IPS DF 6.9 (cell line): ENCODE measurements around the gene NOD2.

Experiments used
- DNase-seq: peaks from one replicate; pipeline ENCODE4 v3.0.0-alpha.2; 2013; ENCODE audit warnings: low read depth, low spot score
- H3K27ac ChIP-seq: one replicate; pipeline ENCODE4 v1.5.1; 2013; ENCODE audit warnings: low read length, control low read depth
- H3K27me3 ChIP-seq: 2 replicates; pipeline ENCODE4 v1.6.1; 2013; ENCODE audit warnings: mild to moderate bottlenecking, low read length; ENCODE audit not compliant: control insufficient read depth, insufficient read depth
- H3K36me3 ChIP-seq: 2 replicates; pipeline ENCODE4 v1.6.1; 2013; ENCODE audit warnings: low read length; ENCODE audit not compliant: control insufficient read depth, insufficient read depth
- H3K4me1 ChIP-seq: 2 replicates; pipeline ENCODE4 v1.6.1; 2013; ENCODE audit warnings: low read length; ENCODE audit not compliant: control insufficient read depth, insufficient read depth
- H3K4me3 ChIP-seq: 2 replicates; pipeline ENCODE4 v1.5.1; 2013; ENCODE audit warnings: mild to moderate bottlenecking, low read length
- H3K9me3 ChIP-seq: 2 replicates; pipeline ENCODE4 v1.6.1; 2013; ENCODE audit warnings: low read length, inconsistent platforms; ENCODE audit not compliant: control insufficient read depth, insufficient read depth
- WGBS: extraction: QIAGEN DNeasy Blood & Tissue Kit; methylation state at CpG from one replicate; pipeline ENCODE4 v1.1.7; 2013; ENCODE audit warnings: mixed read lengths, missing lambda C conversion rate; ENCODE audit not compliant: insufficient read length, insufficient coverage; 5-methylcytosine and 5-hydroxymethylcytosine counted together

NOD2 gene

GRCh38 chr16:50731130-50731988, 38.0 kb downstream of the NOD2 start:
- H3K27ac ChIP-seq: no peak overlapping the region
- no peaks in the 10 kb centered on the region for H3K36me3 ChIP-seq
- H3K27me3 ChIP-seq: no peaks in the 10 kb centered on the region
- H3K4me1 ChIP-seq: no peaks in the 10 kb centered on the region
- H3K9me3 ChIP-seq: no peaks in the 10 kb centered on the region
- DNase-seq: no peak
- no peak overlapping the region for H3K4me3 ChIP-seq
- WGBS: no CpG with 5 or more reads among the region's 6 CpGs

GRCh38 chr16:50731989-50732832, 38.8 kb downstream of the NOD2 start:
- no peaks in the 10 kb centered on the region for H3K9me3 ChIP-seq
- H3K4me3 ChIP-seq: no peak overlapping the region
- H3K4me1 ChIP-seq: no peaks in the 10 kb centered on the region
- no peaks in the 10 kb centered on the region for H3K36me3 ChIP-seq
- H3K27ac ChIP-seq: no peak overlapping the region
- H3K27me3 ChIP-seq: no peaks in the 10 kb centered on the region
- no peak for DNase-seq
- WGBS: no CpG with 5 or more reads among the region's 10 CpGs

GRCh38 chr16:50733468-50733867, 40.1 kb downstream of the NOD2 start:
- Histone ChIP-seq H3K4me1 (no peaks in the 10 kb centered on the region), H3K27ac (no peak overlapping the region)
- WGBS: no CpG with 5 or more reads among the region's 7 CpGs

GRCh38 chr16:50735629-50736122, 42.3 kb downstream of the NOD2 start:
- Histone ChIP-seq H3K27me3 (no peaks in the 10 kb centered on the region), H3K4me1 (no peaks in the 10 kb centered on the region), H3K27ac (no peak overlapping the region), H3K36me3 (no peaks in the 10 kb centered on the region), H3K9me3 (no peaks in the 10 kb centered on the region), H3K4me3 (no peak overlapping the region)
- no CpG with 5 or more reads among the region's 7 CpGs for WGBS
- DNase-seq: no peak

More at GRCh38 chr16:50733468-50733867, 40.1 kb downstream of the NOD2 start:
- Histone ChIP-seq H3K36me3 (no peaks in the 10 kb centered on the region), H3K9me3 (no peaks in the 10 kb centered on the region), H3K27me3 (no peaks in the 10 kb centered on the region), H3K4me3 (no peak overlapping the region)
- DNase-seq: no peak

- DNase-seq: no peak
Measured at GRCh38 chr16:50736448-50736847, 43.0 kb downstream of the NOD2 start.

GRCh38 chr16:50737420-50737959, 44.1 kb downstream of the NOD2 start:
- Histone ChIP-seq H3K36me3 (no peaks in the 10 kb centered on the region), H3K9me3 (no peaks in the 10 kb centered on the region), H3K4me1 (0 out of 2 replicates have a peak, but pooled peaks cover 1% of the 10 kb centered on the region), H3K27ac (no peak overlapping the region), H3K4me3 (no peak overlapping the region), H3K27me3 (no peaks in the 10 kb centered on the region)
- no peak for DNase-seq
- no CpG with 5 or more reads among the region's 1 CpG for WGBS

More at GRCh38 chr16:50736448-50736847, 43.0 kb downstream of the NOD2 start:
- no peaks in the 10 kb centered on the region for H3K27me3 ChIP-seq
- H3K4me1 ChIP-seq: 0 out of 2 replicates have a peak, but pooled peaks cover 1% of the 10 kb centered on the region
- no peaks in the 10 kb centered on the region for H3K9me3 ChIP-seq
- no peak overlapping the region for H3K4me3 ChIP-seq
- H3K27ac ChIP-seq: no peak overlapping the region
- no CpG with 5 or more reads among the region's 9 CpGs for WGBS
- no peaks in the 10 kb centered on the region for H3K36me3 ChIP-seq

- DNase-seq: no peak
- no peaks in the 10 kb centered on the region for H3K36me3 ChIP-seq
- H3K4me3 ChIP-seq: no peak overlapping the region
- H3K27ac ChIP-seq: no peak overlapping the region
- no CpG with 5 or more reads among the region's 1 CpG for WGBS
- H3K27me3 ChIP-seq: no peaks in the 10 kb centered on the region
- no peaks in the 10 kb centered on the region for H3K9me3 ChIP-seq
- 0 out of 2 replicates have a peak, but pooled peaks cover 1% of the 10 kb centered on the region for H3K4me1 ChIP-seq
Measured at GRCh38 chr16:50739031-50739430, 45.6 kb downstream of the NOD2 start.

GRCh38 chr16:50740736-50741135, 47.3 kb downstream of the NOD2 start:
- no peaks in the 10 kb centered on the region for H3K9me3 ChIP-seq
- H3K36me3 ChIP-seq: no peaks in the 10 kb centered on the region
- H3K4me3 ChIP-seq: no peak overlapping the region
- H3K4me1 ChIP-seq: 0 out of 2 replicates have a peak, but pooled peaks cover 1% of the 10 kb centered on the region
- DNase-seq: no peak
- WGBS: no CpG with 5 or more reads among the region's 1 CpG
- no peak overlapping the region for H3K27ac ChIP-seq
- no peaks in the 10 kb centered on the region for H3K27me3 ChIP-seq

- 0 out of 2 replicates have a peak, but pooled peaks cover 1% of the 10 kb centered on the region for H3K4me1 ChIP-seq
- no CpG with 5 or more reads among the region's 21 CpGs for WGBS
- H3K4me3 ChIP-seq: no peak overlapping the region; the same call in 1 of the 2 replicates
- no peak overlapping the region for H3K27ac ChIP-seq
- H3K27me3 ChIP-seq: no peaks in the 10 kb centered on the region
- no peak for DNase-seq
- no peaks in the 10 kb centered on the region for H3K36me3 ChIP-seq
- H3K9me3 ChIP-seq: no peaks in the 10 kb centered on the region
Measured at GRCh38 chr16:50741225-50741780, 47.9 kb downstream of the NOD2 start.
